Activated CD8-positive, alpha-beta memory T cell treated with anti-CD3 and anti-CD28 coated beads, Interleukin-2, amount 50 U/mL, for 1 hour (primary cell): ENCODE measurements around the gene COL16A1.

Experiments
- DNase-seq: peaks from one replicate; pipeline ENCODE4 v3.0.0-alpha.2; 2020; ENCODE audit errors: extremely low read depth

Gene COL16A1

GRCh38 chr1:31666263-31666963 is 37.4 kb downstream of the COL16A1 start:
- DNase-seq = no peak

- DNase-seq = no peak
Observed at GRCh38 chr1:31665234-31665878, 38.5 kb downstream of the COL16A1 start.

GRCh38 chr1:31664528-31664927 is 39.3 kb downstream of the COL16A1 start:
- no peak for DNase-seq

GRCh38 chr1:31663622-31664452 is 40.0 kb downstream of the COL16A1 start:
- no peak for DNase-seq

GRCh38 chr1:31662463-31662862 is 41.4 kb downstream of the COL16A1 start:
- DNase-seq = no peak

GRCh38 chr1:31661856-31662255 is 42.0 kb downstream of the COL16A1 start:
- DNase-seq = no peak

- DNase-seq = no peak
Observed at GRCh38 chr1:31660871-31661455, 42.9 kb downstream of the COL16A1 start.

- no peak for DNase-seq
Observed at GRCh38 chr1:31659889-31660288, 43.9 kb downstream of the COL16A1 start.

- no peak for DNase-seq
Observed at GRCh38 chr1:31658721-31659120, 45.1 kb downstream of the COL16A1 start.

- no peak for DNase-seq
Observed at GRCh38 chr1:31657972-31658510, 45.8 kb downstream of the COL16A1 start.

- DNase-seq = no peak
Observed at GRCh38 chr1:31657020-31657804, 46.6 kb downstream of the COL16A1 start.

GRCh38 chr1:31655756-31656155 is 48.1 kb downstream of the COL16A1 start:
- no peak for DNase-seq

- no peak for DNase-seq
Observed at GRCh38 chr1:31655104-31655503, 48.7 kb downstream of the COL16A1 start.

- no peak for DNase-seq
Observed at GRCh38 chr1:31654474-31654776, 49.4 kb downstream of the COL16A1 start.

GRCh38 chr1:31653717-31654473 is 49.9 kb downstream of the COL16A1 start:
- DNase-seq = no peak

GRCh38 chr1:31652891-31653499 is 50.8 kb downstream of the COL16A1 start:
- no peak for DNase-seq

GRCh38 chr1:31651766-31652165 is 52.1 kb downstream of the COL16A1 start:
- no peak for DNase-seq

- DNase-seq = no peak
Observed at GRCh38 chr1:31651089-31651420, 52.8 kb downstream of the COL16A1 start.

GRCh38 chr1:31650161-31651088 is 53.4 kb downstream of the COL16A1 start:
- no peak for DNase-seq
